GM21576 (cell line): ENCODE results near the gene MBIP.

ENCODE experiments used
- ATAC-seq: cut with Tn5 transposase; IDR thresholded peaks from one replicate; pipeline ENCODE4 v1.9.1; 2021; ENCODE audit warnings: mild to moderate bottlenecking, moderate library complexity; ENCODE audit not compliant: unreplicated experiment

MBIP gene

GRCh38 chr14:36270191-36270590 lies 50.2 kb downstream of the MBIP start:
- ATAC-seq = no peak

DNA sequence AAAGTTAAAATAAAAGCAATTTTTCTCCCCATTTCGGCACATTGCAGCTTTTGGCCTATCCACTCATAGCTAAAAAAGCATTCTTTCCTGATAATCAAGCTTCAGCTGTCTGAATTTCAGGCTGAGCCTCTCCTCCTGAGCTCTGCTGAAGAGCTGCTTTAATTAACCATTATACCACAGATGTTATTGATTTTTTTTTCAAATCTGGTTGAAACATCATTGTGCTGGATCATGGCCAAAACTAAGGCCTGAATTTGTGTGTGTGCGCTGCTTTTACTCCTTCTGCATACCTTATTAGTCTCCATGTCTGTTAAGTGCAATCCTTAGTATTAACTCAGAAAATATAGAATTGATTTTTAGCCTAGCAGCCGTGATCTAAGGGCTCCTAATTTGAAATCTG lies 52.3 kb downstream of the MBIP start:
- ATAC-seq = no peak

GRCh38 chr14:36264595-36264994 lies 55.8 kb downstream of the MBIP start:
- ATAC-seq = no peak

DNA sequence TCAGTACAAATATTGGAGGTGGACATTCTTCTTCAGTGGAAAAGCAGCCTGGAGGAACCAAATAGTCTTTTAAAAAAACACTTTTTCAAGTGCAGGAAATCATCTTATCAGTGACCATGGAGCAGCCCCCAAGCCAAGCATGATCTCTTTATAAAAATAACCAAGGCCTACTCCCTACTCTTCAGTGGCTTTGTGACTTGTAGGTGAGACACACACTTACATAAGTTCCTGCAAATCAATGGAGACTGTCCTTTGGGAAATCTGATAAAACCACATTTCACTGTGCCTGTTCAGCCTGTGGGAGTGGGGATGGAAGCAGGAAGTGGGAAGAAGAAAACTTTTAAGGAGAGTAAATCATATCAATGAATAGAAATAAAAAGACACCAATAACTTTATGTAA lies 56.3 kb downstream of the MBIP start:
- ATAC-seq = no peak

DNA sequence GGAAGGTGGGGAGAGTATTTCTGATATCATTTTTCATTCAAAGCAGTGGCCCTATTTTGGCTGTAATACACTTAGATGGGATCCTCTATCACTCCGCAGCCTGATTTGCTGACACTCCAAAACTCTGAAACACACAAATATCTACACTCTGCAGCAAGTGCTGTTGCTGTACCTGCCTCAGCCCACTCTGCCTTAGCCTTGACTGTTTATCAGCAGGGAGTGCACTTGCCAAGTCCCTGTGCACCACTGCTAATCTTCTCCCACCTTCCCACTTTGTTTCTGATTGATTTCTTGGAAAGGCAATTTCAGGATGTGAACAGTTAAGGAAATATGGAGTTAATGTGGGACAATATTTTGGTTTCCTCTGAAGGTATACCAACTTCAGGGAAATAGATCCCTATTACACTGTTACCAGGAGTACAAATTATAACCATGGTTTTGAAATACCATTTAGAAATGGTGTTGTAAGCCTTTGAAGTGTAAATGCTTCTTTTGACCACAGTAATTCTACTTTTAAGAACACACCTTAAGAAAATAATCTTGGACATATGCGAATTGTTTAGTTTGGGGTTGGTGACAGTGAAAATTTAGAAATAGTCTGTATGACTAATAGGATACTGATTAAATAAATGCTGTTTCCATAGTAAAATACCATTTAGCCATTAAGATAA lies 59.3 kb downstream of the MBIP start:
- no peak for ATAC-seq

DNA sequence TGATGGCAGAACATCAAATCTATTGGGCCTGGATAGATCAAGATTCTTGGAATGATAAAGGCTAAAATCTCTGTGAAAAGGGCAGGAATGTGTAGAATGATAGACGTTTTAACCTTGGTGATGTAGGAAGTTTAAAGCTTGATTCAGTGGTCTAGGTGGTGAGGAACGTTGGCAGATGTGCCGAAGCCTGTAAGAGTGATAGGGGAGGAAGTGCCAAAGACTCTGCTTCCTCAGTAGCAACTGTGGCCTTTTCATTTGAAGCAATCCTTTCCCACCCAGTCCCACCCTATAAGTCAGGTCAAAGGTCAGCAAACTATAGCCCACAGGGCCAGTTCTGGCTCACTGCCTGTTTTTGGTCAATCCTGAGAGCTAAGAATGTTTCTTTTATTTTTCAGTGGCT lies 62.2 kb downstream of the MBIP start:
- ATAC-seq = no peak

GRCh38 chr14:36256126-36256801 lies 64.2 kb downstream of the MBIP start:
- ATAC-seq = no peak

DNA sequence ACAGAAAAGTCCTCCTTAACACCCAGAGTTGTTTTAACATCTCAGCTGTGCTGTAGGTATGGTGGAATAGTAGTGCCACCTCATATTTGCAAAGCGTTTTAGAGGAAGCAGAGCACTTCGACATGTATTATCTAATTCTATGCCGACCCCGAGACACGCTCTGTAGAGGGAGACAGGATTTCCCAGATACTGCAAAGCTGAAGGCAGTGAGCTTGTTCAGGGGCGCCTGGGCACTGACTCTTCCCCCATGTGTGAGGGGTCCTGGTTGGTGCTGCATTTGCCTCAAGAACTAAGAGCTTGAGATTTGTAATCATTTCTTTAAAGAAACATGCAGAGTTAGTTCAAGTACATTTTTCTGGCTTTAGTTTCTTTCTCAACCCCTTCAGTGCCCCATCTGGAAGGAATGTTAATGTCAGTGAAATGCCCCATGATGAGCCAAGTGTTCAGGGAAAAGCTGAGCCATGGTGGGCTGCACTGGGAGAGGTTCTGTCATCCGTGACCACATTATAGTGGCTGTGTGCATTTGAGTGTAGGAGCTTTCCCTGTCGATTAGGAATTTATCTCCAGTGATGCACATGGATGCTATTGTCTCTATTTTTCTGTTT lies 66.3 kb downstream of the MBIP start:
- ATAC-seq = no peak
